ENCODE results near the gene FRS3. TPM values are rescaled to one million over a fixed set of nuclear protein-coding genes. Genes with fewer than 3 reads are reported as not detected.
A peak's percentile ranks its signal among the peaks of the same experiment; 100 is the strongest.

Gene FRS3
- total and polyA plus RNA-seq, 2 donors from 2014 or later: 5.3 to 7.0 TPM

DNA sequence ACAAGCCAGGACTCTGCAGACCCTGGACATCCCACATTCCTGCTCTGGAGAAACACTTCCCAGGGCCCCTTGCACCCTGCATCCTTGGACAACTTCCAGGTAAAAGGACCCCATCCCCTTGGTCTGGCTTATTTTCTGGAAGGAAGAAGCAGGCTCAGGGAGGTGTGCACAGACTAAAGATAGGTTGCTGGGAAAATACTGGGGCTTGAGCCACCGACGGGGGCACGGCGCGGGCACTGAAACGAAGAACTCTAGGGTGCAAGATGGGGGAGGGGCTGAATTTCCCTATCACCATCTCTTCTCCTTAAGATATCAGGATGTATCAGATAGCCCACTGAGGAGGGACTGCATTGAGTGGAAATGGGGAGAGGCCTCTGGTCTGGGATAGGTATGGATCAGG, 805 bp downstream of the FRS3 start:
- H3K36me3 ChIP-seq (ENCODE audit: control insufficient read depth in 2 of 3, insufficient read depth in 3 of 3, low read length in 3 of 3): peaks cover 2 to 18% (median 18%) of the 10 kb centered on the region in 3 donors
- no peaks in the 10 kb centered on the region for H3K9me3 ChIP-seq (ENCODE audit: control insufficient read depth in 2 of 3, insufficient read depth in 1 of 3, low read length in 3 of 3)
- TF ChIP-seq, protein P1, sequence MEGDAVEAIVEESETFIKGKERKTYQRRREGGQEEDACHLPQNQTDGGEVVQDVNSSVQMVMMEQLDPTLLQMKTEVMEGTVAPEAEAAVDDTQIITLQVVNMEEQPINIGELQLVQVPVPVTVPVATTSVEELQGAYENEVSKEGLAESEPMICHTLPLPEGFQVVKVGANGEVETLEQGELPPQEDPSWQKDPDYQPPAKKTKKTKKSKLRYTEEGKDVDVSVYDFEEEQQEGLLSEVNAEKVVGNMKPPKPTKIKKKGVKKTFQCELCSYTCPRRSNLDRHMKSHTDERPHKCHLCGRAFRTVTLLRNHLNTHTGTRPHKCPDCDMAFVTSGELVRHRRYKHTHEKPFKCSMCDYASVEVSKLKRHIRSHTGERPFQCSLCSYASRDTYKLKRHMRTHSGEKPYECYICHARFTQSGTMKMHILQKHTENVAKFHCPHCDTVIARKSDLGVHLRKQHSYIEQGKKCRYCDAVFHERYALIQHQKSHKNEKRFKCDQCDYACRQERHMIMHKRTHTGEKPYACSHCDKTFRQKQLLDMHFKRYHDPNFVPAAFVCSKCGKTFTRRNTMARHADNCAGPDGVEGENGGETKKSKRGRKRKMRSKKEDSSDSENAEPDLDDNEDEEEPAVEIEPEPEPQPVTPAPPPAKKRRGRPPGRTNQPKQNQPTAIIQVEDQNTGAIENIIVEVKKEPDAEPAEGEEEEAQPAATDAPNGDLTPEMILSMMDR (IDR thresholded peaks at IDR 0.05; ENCODE audit: borderline replicate concordance, extremely low read depth, insufficient read depth): no peak
- peaks cover 0 to 13% (median 3%) of the 10 kb centered on the region in 3 donors for H3K4me1 ChIP-seq (ENCODE audit: control insufficient read depth in 2 of 3, insufficient read depth in 2 of 3, low read depth in 1 of 3, low read length in 3 of 3)
- peak overlapping the region in 1 of 3 donors; percentile 69 for H3K9ac ChIP-seq (ENCODE audit: low read length in 3 of 3)
- FAIRE-seq: no peak
- H3K27me3 ChIP-seq (ENCODE audit: control insufficient read depth, insufficient read depth, low read length): no peaks in the 10 kb centered on the region
- peak overlapping the region; percentile 48 to 82 (median 62) for H3K4me3 ChIP-seq (ENCODE audit: low read length in 3 of 3)
- intact Hi-C loops (cut with DNase I): no loop called here
- H3K27ac ChIP-seq (ENCODE audit: low read depth in 2 of 2, low read length in 2 of 2): no peak overlapping the region
- DNase-seq: no peak

- H3K4me3 ChIP-seq (ENCODE audit: low read length in 3 of 3): no peak overlapping the region
- H3K4me1 ChIP-seq (ENCODE audit: control insufficient read depth in 2 of 3, insufficient read depth in 2 of 3, low read depth in 1 of 3, low read length in 3 of 3): peaks cover 0 to 13% (median 3%) of the 10 kb centered on the region in 3 donors
- DNase-seq (no peak), FAIRE-seq (no peak)
- no peaks in the 10 kb centered on the region for H3K9me3 ChIP-seq (ENCODE audit: control insufficient read depth in 2 of 3, insufficient read depth in 1 of 3, low read length in 3 of 3)
- H3K27ac ChIP-seq (ENCODE audit: low read depth in 2 of 2, low read length in 2 of 2): no peak overlapping the region
- peaks cover 2 to 18% (median 18%) of the 10 kb centered on the region in 3 donors for H3K36me3 ChIP-seq (ENCODE audit: control insufficient read depth in 2 of 3, insufficient read depth in 3 of 3, low read length in 3 of 3)
- H3K9ac ChIP-seq (ENCODE audit: low read length in 3 of 3): no peak overlapping the region
- TF ChIP-seq, protein P1 (IDR thresholded peaks at IDR 0.05; ENCODE audit: borderline replicate concordance, extremely low read depth, insufficient read depth): no peak
- intact Hi-C loops (cut with DNase I): no loop called here
- H3K27me3 ChIP-seq (ENCODE audit: control insufficient read depth, insufficient read depth, low read length): no peaks in the 10 kb centered on the region
These were observed 2.0 kb downstream of the FRS3 start for GRCh38 chr6:41777551-41778285.

GRCh38 chr6:41775293-41775882, 4.3 kb downstream of the FRS3 start:
- TF ChIP-seq, protein P1 (IDR thresholded peaks at IDR 0.05; ENCODE audit: borderline replicate concordance, extremely low read depth, insufficient read depth): no peak
- intact Hi-C loops (cut with DNase I): no loop called here
- H3K27ac ChIP-seq (ENCODE audit: low read depth in 2 of 2, low read length in 2 of 2): no peak overlapping the region
- peaks cover 2 to 27% (median 25%) of the 10 kb centered on the region in 3 donors for H3K36me3 ChIP-seq (ENCODE audit: control insufficient read depth in 2 of 3, insufficient read depth in 3 of 3, low read length in 3 of 3)
- H3K4me1 ChIP-seq (ENCODE audit: control insufficient read depth in 2 of 3, insufficient read depth in 2 of 3, low read depth in 1 of 3, low read length in 3 of 3): peaks cover 0 to 5% (median 0%) of the 10 kb centered on the region in 3 donors
- DNase-seq (no peak), FAIRE-seq (no peak)
- H3K4me3 ChIP-seq (ENCODE audit: low read length in 3 of 3): no peak overlapping the region
- no peak overlapping the region for H3K9ac ChIP-seq (ENCODE audit: low read length in 3 of 3)
- no peaks in the 10 kb centered on the region for H3K9me3 ChIP-seq (ENCODE audit: control insufficient read depth in 2 of 3, insufficient read depth in 1 of 3, low read length in 3 of 3)
- no peaks in the 10 kb centered on the region for H3K27me3 ChIP-seq (ENCODE audit: control insufficient read depth, insufficient read depth, low read length)

Data from kidney (tissue), 14 donors.